Prostate gland (tissue), 2 donors: ENCODE measurements around the gene OR5M8. TPM values are rescaled to one million over a fixed set of nuclear protein-coding genes. Genes with fewer than 3 reads are reported as not detected.

Experiments
- DNase-seq: peaks from one replicate; pipeline ENCODE4 v3.0.0-alpha.2; 2019; ENCODE audit warnings: low spot score
- H3K27ac ChIP-seq, 2 donors: fragments of 200-600 bp; sonication (generic); 2 replicates each; pipeline ENCODE4 v1.5.1; 2017 to 2019
- H3K27me3 ChIP-seq: fragments of 200-600 bp; sonication (generic); replicated peaks from 2 replicates; pipeline ENCODE4 v1.5.1; 2019; ENCODE audit not compliant: insufficient read depth
- H3K36me3 ChIP-seq, 2 donors: fragments of 200-600 bp; sonication (generic); 1 replicate in 1 of 2; 2 replicates in 1 of 2; pipeline versions ENCODE4 v1.5.1 to v1.8.1; 2017 to 2019
- H3K4me1 ChIP-seq: fragments of 200-600 bp; sonication (generic); replicated peaks from 2 replicates; pipeline ENCODE4 v1.5.1; 2019
- H3K4me3 ChIP-seq, 2 donors: fragments of 200-600 bp; sonication (generic); 2 replicates each; pipeline ENCODE4 v1.5.1; 2017 to 2019
- H3K9me3 ChIP-seq: fragments of 200-600 bp; sonication (generic); 2 replicates; pipeline ENCODE4 v1.5.1; 2017
- CTCF ChIP-seq, 4 experiments: fragments of 200-600 bp in 2 of 4; fragments of 450-650 bp in 2 of 4; sonication (generic) in 2 of 4; IDR thresholded peaks; 1 replicate in 3 of 4; 2 replicates in 1 of 4; pipeline ENCODE4 v1.5.1; 2016 to 2019; ENCODE audit warnings: antibody characterized with exemption in 4 of 4, mild to moderate bottlenecking in 2 of 4, moderate library complexity in 2 of 4
- POLR2A ChIP-seq: fragments of 450-650 bp; IDR thresholded peaks from one replicate; pipeline ENCODE4 v1.6.1; 2016; ENCODE audit warnings: antibody characterized with exemption, mild to moderate bottlenecking
- POLR2AphosphoS5 ChIP-seq: sonication (generic); formaldehyde crosslinking; IDR thresholded peaks from one replicate; pipeline ENCODE4 v1.6.1; 2017; ENCODE audit warnings: antibody characterized with exemption
- WGBS: methylation state at CpG from one replicate; pipeline ENCODE4 v1.1.5; 2018; 5-methylcytosine and 5-hydroxymethylcytosine counted together
- intact Hi-C: fragments of 100-400 bp; cut with DNase I; formaldehyde crosslinking; loops from one replicate; pipeline ENCODE4 v1.14.2; 2022
- total RNA-seq, 2 donors: library from RNA; depleted of rRNA; stranded (reverse); fragments of >200 nt; gene quantifications; one replicate each; pipeline ENCODE4 v1.1.0, GENCODE V29; 2016

The OR5M8 gene
- total RNA-seq, 2 donors from 2014 or later: not detected

- no peaks in the 10 kb centered on the region for H3K4me1 ChIP-seq
- DNase-seq: no peak
- no peaks in the 10 kb centered on the region for H3K9me3 ChIP-seq
- H3K27me3 ChIP-seq: no peaks in the 10 kb centered on the region
- no peak within 1 kb of the TSS for H3K27ac ChIP-seq
- intact Hi-C loops: no loop called here
- H3K4me3 ChIP-seq: no peak within 1 kb of the TSS
- 82% methylated on average over 6 of the region's 6 CpGs for WGBS
- H3K36me3 ChIP-seq: no peaks in the 10 kb centered on the region
- TF ChIP-seq POLR2AphosphoS5 (no peak), POLR2A (no peak), CTCF (IDR thresholded peaks at IDR 0.05) (no peak)
These were observed 17.9 kb downstream of the OR5M8 start, which contains the start of gene OR5M3 for GRCh38 chr11:56473252-56473651. OR5M3 (minus strand) TSS chr11:56473352; CDS start chr11:56470497, 2,855 bp downstream.

- H3K4me3 ChIP-seq: no peak overlapping the region
- H3K27me3 ChIP-seq: no peaks in the 10 kb centered on the region
- 89% methylated on average over 1 of the region's 1 CpG for WGBS
- DNase-seq: no peak
- H3K9me3 ChIP-seq: no peaks in the 10 kb centered on the region
- intact Hi-C loops: no loop called here
- H3K36me3 ChIP-seq: no peaks in the 10 kb centered on the region
- TF ChIP-seq POLR2AphosphoS5: no peak
- TF ChIP-seq CTCF (IDR thresholded peaks at IDR 0.05): no peak
- no peak for TF ChIP-seq POLR2A
- H3K27ac ChIP-seq: no peak overlapping the region
- H3K4me1 ChIP-seq: no peaks in the 10 kb centered on the region
These were observed 34.1 kb downstream of the OR5M8 start for GRCh38 chr11:56457076-56457475.

GRCh38 chr11:56453521-56453920 lies 37.6 kb downstream of the OR5M8 start:
- intact Hi-C loops: no loop called here
- no peaks in the 10 kb centered on the region for H3K9me3 ChIP-seq
- no peak overlapping the region for H3K27ac ChIP-seq
- WGBS: 82% methylated on average over 4 of the region's 4 CpGs
- no peak overlapping the region for H3K4me3 ChIP-seq
- H3K36me3 ChIP-seq: no peaks in the 10 kb centered on the region
- no peak for DNase-seq
- no peaks in the 10 kb centered on the region for H3K4me1 ChIP-seq
- no peak for TF ChIP-seq POLR2AphosphoS5
- TF ChIP-seq CTCF (IDR thresholded peaks at IDR 0.05): no peak
- TF ChIP-seq POLR2A: no peak
- H3K27me3 ChIP-seq: no peaks in the 10 kb centered on the region

Other genes starting within 250 kb of the OR5M8 start
- gene OR5T3, start 239.1 kb downstream of the OR5M8 start, total RNA-seq: not detected
- gene OR5T1, start 217.2 kb downstream of the OR5M8 start, total RNA-seq: not detected
- gene OR8H1, start 199.1 kb downstream of the OR5M8 start, total RNA-seq: not detected
- not detected for gene OR8K3, start 176.2 kb downstream of the OR5M8 start, total RNA-seq
- 1 to 10 TPM in 1 of 2 donors, not detected in 1; 1.6 TPM for gene OR8K1, start 145.3 kb downstream of the OR5M8 start, total RNA-seq
- gene OR8J1, start 137.1 kb downstream of the OR5M8 start, total RNA-seq: not detected
- not detected for gene OR8U1, start 115.7 kb downstream of the OR5M8 start, total RNA-seq
- gene OR5AL1, start 78.7 kb downstream of the OR5M8 start, total RNA-seq: not detected
- not detected for gene OR5M3, start 18.0 kb downstream of the OR5M8 start, total RNA-seq
- not detected for gene OR5M11, start 51.9 kb upstream of the OR5M8 start, total RNA-seq
- gene OR5M10, start 86.4 kb upstream of the OR5M8 start, total RNA-seq: not detected
- not detected for gene OR5M1, start 123.5 kb upstream of the OR5M8 start, total RNA-seq
- not detected for gene OR5AP2, start 151.1 kb upstream of the OR5M8 start, total RNA-seq
- gene OR5AR1, start 172.3 kb upstream of the OR5M8 start, total RNA-seq: not detected
- gene OR9G1, start 207.7 kb upstream of the OR5M8 start, total RNA-seq: not detected